ENCODE results near the gene CFI. TPM values are rescaled to one million over a fixed set of nuclear protein-coding genes. Genes with fewer than 3 reads are reported as not detected.

The CFI gene
- total RNA-seq, 1 donor from 2014 or later = 54.8 TPM

GRCh38 chr4:109745830-109746229 is 56.0 kb downstream of the CFI start:
- Histone ChIP-seq H3K9me3 (no peaks in the 10 kb centered on the region), H3K27ac (no peak overlapping the region), H3K27me3 (ENCODE audit: low read depth) (no peaks in the 10 kb centered on the region), H3K4me3 (no peak overlapping the region), H3K36me3 (peaks cover 11% of the 10 kb centered on the region), H3K4me1 (no peaks in the 10 kb centered on the region)
- DNase-seq = no peak
- ATAC-seq = no peak
- no peak for TF ChIP-seq CTCF (IDR thresholded peaks at IDR 0.05)
- intact Hi-C loops (cut with DNase I) = no loop called here

GRCh38 chr4:109739547-109739946 is 62.3 kb downstream of the CFI start:
- no peaks in the 10 kb centered on the region for H3K27me3 ChIP-seq (ENCODE audit: low read depth)
- DNase-seq (no peak), ATAC-seq (no peak)
- intact Hi-C loops (cut with DNase I) = no loop called here
- no peak overlapping the region for H3K27ac ChIP-seq
- H3K4me1 ChIP-seq = no peaks in the 10 kb centered on the region
- no peak overlapping the region for H3K4me3 ChIP-seq
- no peak for TF ChIP-seq CTCF (IDR thresholded peaks at IDR 0.05)
- peaks cover 8% of the 10 kb centered on the region for H3K36me3 ChIP-seq
- no peaks in the 10 kb centered on the region for H3K9me3 ChIP-seq

- no peak for TF ChIP-seq CTCF (IDR thresholded peaks at IDR 0.05)
- no peaks in the 10 kb centered on the region for H3K27me3 ChIP-seq (ENCODE audit: low read depth)
- ATAC-seq (no peak), DNase-seq (no peak)
- H3K4me3 ChIP-seq = no peak overlapping the region
- no peaks in the 10 kb centered on the region for H3K9me3 ChIP-seq
- no peak overlapping the region for H3K27ac ChIP-seq
- intact Hi-C loops (cut with DNase I) = no loop called here
- H3K4me1 ChIP-seq = no peaks in the 10 kb centered on the region
- peaks cover 8% of the 10 kb centered on the region for H3K36me3 ChIP-seq
These were observed 63.5 kb downstream of the CFI start for GRCh38 chr4:109738104-109738872.

GRCh38 chr4:109735566-109736365 is 66.0 kb downstream of the CFI start:
- DNase-seq (no peak), ATAC-seq (no peak)
- Histone ChIP-seq H3K4me1 (no peaks in the 10 kb centered on the region), H3K36me3 (peaks cover 2% of the 10 kb centered on the region), H3K27me3 (ENCODE audit: low read depth) (no peaks in the 10 kb centered on the region), H3K27ac (no peak overlapping the region), H3K4me3 (no peak overlapping the region), H3K9me3 (no peaks in the 10 kb centered on the region)
- intact Hi-C loops (cut with DNase I) = no loop called here
- no peak for TF ChIP-seq CTCF (IDR thresholded peaks at IDR 0.05)

- no peaks in the 10 kb centered on the region for H3K36me3 ChIP-seq
- ATAC-seq (no peak), DNase-seq (no peak)
- no peaks in the 10 kb centered on the region for H3K9me3 ChIP-seq
- H3K27ac ChIP-seq = no peak overlapping the region
- peaks cover 5% of the 10 kb centered on the region for H3K4me1 ChIP-seq
- H3K4me3 ChIP-seq = no peak overlapping the region
- intact Hi-C loops (cut with DNase I) = no loop called here
- no peak for TF ChIP-seq CTCF (IDR thresholded peaks at IDR 0.05)
- no peaks in the 10 kb centered on the region for H3K27me3 ChIP-seq (ENCODE audit: low read depth)
These were observed 68.1 kb downstream of the CFI start for GRCh38 chr4:109733728-109734127.

All from lower lobe of right lung (tissue), 2 donors.